ENCODE measurements around the gene NUP205.

- TF ChIP-seq POLR2AphosphoS5 (IDR thresholded peaks at IDR 0.05; ENCODE audit: low read depth, low read length) (no peak), POLR2A (IDR thresholded peaks at IDR 0.05; ENCODE audit: low read depth, low read length) (no peak)
Observed at GRCh38 chr7:135537905-135538304, 19.8 kb upstream of the NUP205 start.

Data from GM12892 (cell line).